Immature natural killer cell (primary cell): Measurements from ENCODE around the gene ZNF653. TPM values are rescaled to one million over a fixed set of nuclear protein-coding genes. Genes with fewer than 3 reads are reported as not detected.
"Not testable (repeated sequence)": the region's sequence is repeated elsewhere in the genome, so short reads cannot be mapped to it uniquely, and the experiment has no call there.

ENCODE experiments used
- DNase-seq, 3 donors: peaks; one replicate each; pipeline ENCODE4 v3.0.0; 2022; ENCODE audit warnings: mixed read lengths in 1 of 3
- H3K27ac Mint-ChIP-seq, 6 donors: one replicate each; pipeline ENCODE4 v1.8.0; 2020; ENCODE audit warnings: mixed read lengths in 6 of 6, mild to moderate bottlenecking in 5 of 6, inconsistent platforms in 4 of 6, moderate library complexity in 3 of 6
- H3K27me3 Mint-ChIP-seq, 3 donors: one replicate each; pipeline ENCODE4 v1.8.0; 2020 to 2021; ENCODE audit warnings: low read depth in 3 of 3, mild to moderate bottlenecking in 3 of 3, mixed read lengths in 3 of 3, moderate library complexity in 3 of 3, inconsistent platforms in 1 of 3
- H3K36me3 Mint-ChIP-seq, 3 donors: one replicate each; pipeline ENCODE4 v1.8.0; 2020; ENCODE audit warnings: mixed read lengths in 3 of 3, inconsistent platforms in 2 of 3, mild to moderate bottlenecking in 2 of 3
- H3K4me1 Mint-ChIP-seq, 2 donors: one replicate each; pipeline ENCODE4 v1.8.0; 2020; ENCODE audit warnings: inconsistent platforms in 2 of 2, mild to moderate bottlenecking in 2 of 2, mixed read lengths in 2 of 2, moderate library complexity in 1 of 2
- H3K4me3 Mint-ChIP-seq, 5 donors: one replicate each; pipeline ENCODE4 v1.8.0; 2020; ENCODE audit warnings: mild to moderate bottlenecking in 5 of 5, mixed read lengths in 5 of 5, inconsistent platforms in 3 of 5, moderate library complexity in 3 of 5
- H3K9me3 Mint-ChIP-seq, 6 donors: one replicate each; pipeline ENCODE4 v1.8.0; 2020; ENCODE audit warnings: mild to moderate bottlenecking in 6 of 6, mixed read lengths in 6 of 6, inconsistent platforms in 4 of 6, moderate library complexity in 3 of 6
- polyA plus RNA-seq, 3 donors: library from polyadenylated mRNA; unstranded; fragments of 300-500 nt; fragmentation: Illumina TruSeq; gene quantifications; one replicate each; pipeline ENCODE4 v1.2.3, GENCODE V29; 2021

Gene ZNF653
- polyA plus RNA-seq, 3 donors from 2014 or later, result 0.78 to 3.3 (median 1.1) TPM

DNA sequence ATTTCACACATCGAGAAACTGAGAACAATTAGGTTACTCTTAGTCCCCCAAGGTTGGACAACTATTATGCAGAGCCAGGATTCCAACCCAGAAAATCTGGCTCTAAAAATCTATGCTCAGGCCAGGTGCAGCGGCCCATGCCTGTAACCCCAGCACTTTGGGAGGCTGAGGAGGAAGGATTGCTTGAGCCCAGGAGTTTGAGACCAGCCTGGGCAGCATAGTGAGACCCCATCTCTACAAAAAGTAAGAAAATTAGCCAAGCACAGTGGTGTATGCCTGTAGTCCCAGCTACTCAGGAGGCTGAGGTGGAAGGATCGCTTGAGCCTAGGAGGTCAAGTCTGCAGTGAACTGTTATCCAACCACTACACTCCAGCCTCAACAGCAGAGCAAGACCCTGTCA lies 72.1 kb downstream of the ZNF653 start:
- Mint-ChIP-seq H3K4me3 (peak overlapping the region in 2 of 5 donors; percentile 21 to 26), H3K27ac (peak overlapping the region in 1 of 6 donors; percentile 40), H3K36me3 (peaks cover 3 to 11% (median 9%) of the 10 kb centered on the region in 3 donors), H3K4me1 (peaks cover 24 to 32% of the 10 kb centered on the region in 2 donors)
- H3K27me3 Mint-ChIP-seq, H3K9me3 Mint-ChIP-seq, DNase-seq: not testable (repeated sequence)

Other genes with a start within 250 kb of the ZNF653 start
- gene DOCK6, start 243.3 kb downstream of the ZNF653 start, polyA plus RNA-seq, result not detected
- gene TSPAN16, start 209.7 kb downstream of the ZNF653 start, polyA plus RNA-seq, result not detected
- 1 to 10 TPM; 1.6 to 2.9 (median 2.2) TPM for gene RAB3D, start 166.2 kb downstream of the ZNF653 start, polyA plus RNA-seq
- gene TMEM205, start 159.6 kb downstream of the ZNF653 start, polyA plus RNA-seq, result 10 to 100 TPM; 73.3 to 91.2 (median 81.4) TPM
- 10 to 100 TPM; 26.5 to 32.4 (median 28.8) TPM for gene CCDC159, start 159.3 kb downstream of the ZNF653 start, polyA plus RNA-seq
- gene PLPPR2, start 150.4 kb downstream of the ZNF653 start, polyA plus RNA-seq, result 1 to 10 TPM; 1.2 to 2.7 (median 1.8) TPM
- gene SWSAP1, start 131.2 kb downstream of the ZNF653 start, polyA plus RNA-seq, result 1 to 10 TPM; 7.0 to 8.7 (median 8.3) TPM
- gene EPOR, start 121.5 kb downstream of the ZNF653 start, polyA plus RNA-seq, result 1 to 10 TPM; 3.6 to 5.8 (median 5.4) TPM
- not detected for gene RGL3, start 86.5 kb downstream of the ZNF653 start, polyA plus RNA-seq
- not detected for gene ODAD3, start 70.7 kb downstream of the ZNF653 start, polyA plus RNA-seq
- gene PRKCSH, start 70.2 kb downstream of the ZNF653 start, polyA plus RNA-seq, result 10 to 100 TPM; 13.7 to 75.6 (median 28.4) TPM
- gene ELAVL3, start 24.8 kb downstream of the ZNF653 start, polyA plus RNA-seq, result not detected
- gene ECSIT, start 23.3 kb upstream of the ZNF653 start, polyA plus RNA-seq, result 10 to 100 TPM; 25.6 to 29.4 (median 26.2) TPM
- gene CNN1, start 33.0 kb upstream of the ZNF653 start, polyA plus RNA-seq, result not detected
- 100 to 1,000 TPM in 1 of 3 donors, 10 to 100 TPM in 2; 88.4 to 102 (median 98.3) TPM for gene ELOF1, start 53.4 kb upstream of the ZNF653 start, polyA plus RNA-seq
- gene ACP5, start 71.8 kb upstream of the ZNF653 start, polyA plus RNA-seq, result 10 to 100 TPM; 10.9 to 14.0 (median 13.9) TPM
- 1 to 10 TPM; 6.1 to 9.6 (median 6.9) TPM for gene ZNF627, start 91.6 kb upstream of the ZNF653 start, polyA plus RNA-seq
- gene ZNF823, start 233.1 kb upstream of the ZNF653 start, polyA plus RNA-seq, result 1 to 10 TPM; 1.7 to 5.0 (median 2.4) TPM